ENCODE results near the gene OCSTAMP.

OCSTAMP gene

GRCh38 chr20:46563860-46564221, 13.4 kb upstream of the OCSTAMP start:
- TF ChIP-seq POLR2AphosphoS5 (IDR thresholded peaks at IDR 0.05; ENCODE audit: low read depth, low read length) (no peak), SIN3A (IDR thresholded peaks at IDR 0.05; ENCODE audit: borderline replicate concordance, insufficient read depth, low read length) (no peak), FOXP2 (optimal IDR thresholded peaks at IDR 0.05; ENCODE audit: borderline replicate concordance, extremely low read depth, extremely low read length, insufficient read depth) (no peak), REST (IDR thresholded peaks at IDR 0.05; ENCODE audit: insufficient read depth in 1 of 2, low read depth in 2 of 2, low read length in 2 of 2) (no peak), TAF1 (IDR thresholded peaks at IDR 0.05; ENCODE audit: borderline replicate concordance, insufficient read depth, low read length) (no peak)

GRCh38 chr20:46563170-46563859, 12.9 kb upstream of the OCSTAMP start:
- TF ChIP-seq REST (IDR thresholded peaks at IDR 0.05; ENCODE audit: insufficient read depth in 1 of 2, low read depth in 2 of 2, low read length in 2 of 2) (no peak), FOXP2 (optimal IDR thresholded peaks at IDR 0.05; ENCODE audit: borderline replicate concordance, extremely low read depth, extremely low read length, insufficient read depth) (no peak), TAF1 (IDR thresholded peaks at IDR 0.05; ENCODE audit: borderline replicate concordance, insufficient read depth, low read length) (no peak), SIN3A (IDR thresholded peaks at IDR 0.05; ENCODE audit: borderline replicate concordance, insufficient read depth, low read length) (no peak), POLR2AphosphoS5 (IDR thresholded peaks at IDR 0.05; ENCODE audit: low read depth, low read length) (no peak)

GRCh38 chr20:46562373-46563169, 12.1 kb upstream of the OCSTAMP start:
- TF ChIP-seq TAF1 (IDR thresholded peaks at IDR 0.05; ENCODE audit: borderline replicate concordance, insufficient read depth, low read length) (no peak), FOXP2 (optimal IDR thresholded peaks at IDR 0.05; ENCODE audit: borderline replicate concordance, extremely low read depth, extremely low read length, insufficient read depth) (no peak), SIN3A (IDR thresholded peaks at IDR 0.05; ENCODE audit: borderline replicate concordance, insufficient read depth, low read length) (no peak)

GRCh38 chr20:46562009-46562372, 11.5 kb upstream of the OCSTAMP start:
- TF ChIP-seq REST (IDR thresholded peaks at IDR 0.05; ENCODE audit: insufficient read depth in 1 of 2, low read depth in 2 of 2, low read length in 2 of 2) (no peak), TAF1 (IDR thresholded peaks at IDR 0.05; ENCODE audit: borderline replicate concordance, insufficient read depth, low read length) (no peak), POLR2AphosphoS5 (IDR thresholded peaks at IDR 0.05; ENCODE audit: low read depth, low read length) (no peak), SIN3A (IDR thresholded peaks at IDR 0.05; ENCODE audit: borderline replicate concordance, insufficient read depth, low read length) (no peak), FOXP2 (optimal IDR thresholded peaks at IDR 0.05; ENCODE audit: borderline replicate concordance, extremely low read depth, extremely low read length, insufficient read depth) (no peak)

- TF ChIP-seq TAF1 (IDR thresholded peaks at IDR 0.05; ENCODE audit: borderline replicate concordance, insufficient read depth, low read length) (no peak), POLR2AphosphoS5 (IDR thresholded peaks at IDR 0.05; ENCODE audit: low read depth, low read length) (no peak), FOXP2 (optimal IDR thresholded peaks at IDR 0.05; ENCODE audit: borderline replicate concordance, extremely low read depth, extremely low read length, insufficient read depth) (no peak), REST (IDR thresholded peaks at IDR 0.05; ENCODE audit: insufficient read depth in 1 of 2, low read depth in 2 of 2, low read length in 2 of 2) (no peak), SIN3A (IDR thresholded peaks at IDR 0.05; ENCODE audit: borderline replicate concordance, insufficient read depth, low read length) (no peak)
These were observed 9.4 kb upstream of the OCSTAMP start for GRCh38 chr20:46559685-46560440.

Measured in PFSK-1 (cell line).